Panc1 (cell line): Measurements from ENCODE around the gene LIN9. TPM values are rescaled to one million over a fixed set of nuclear protein-coding genes. Genes with fewer than 3 reads are reported as not detected.
"Not testable (repeated sequence)": the region's sequence is repeated elsewhere in the genome, so short reads cannot be mapped to it uniquely, and the experiment has no call there.

Source experiments
- ATAC-seq: fragments of 200-7000 bp; cut with Tn5 transposase; 2 replicates; pipeline ENCODE4 v1.9.1; 2020; ENCODE audit warnings: mild to moderate bottlenecking, moderate library complexity
- BruUV-seq: library from RNA; stranded (reverse); fragments of 400-500 nt; replicated peaks from 2 replicates; lab custom pipeline; 2021; lab: Mats Ljungman, UMichigan
- CTCF ChIA-PET: fragments of 300-600 bp; sonication (Branson Sonifier 250); formaldehyde crosslinking; loops from one replicate; lab custom pipeline; 2022; ENCODE audit warnings: antibody characterized with exemption; lab: Charles Lee
- POLR2A ChIA-PET: fragments of 300-600 bp; sonication (Branson Sonifier 250); formaldehyde crosslinking; loops from one replicate; lab custom pipeline; 2022; ENCODE audit warnings: antibody characterized with exemption; lab: Charles Lee
- DNase-seq: peaks from one replicate; pipeline ENCODE4 v3.0.0-alpha.2; 2010; ENCODE audit warnings: low read depth, low spot score
- H3K27ac ChIP-seq: 2 replicates; pipeline ENCODE4 v1.5.1; 2011; ENCODE audit warnings: mild to moderate bottlenecking, low read length, inconsistent platforms
- H3K27me3 ChIP-seq: fragments of 200-500 bp; sonication (Bioruptor generic); 2 replicates; pipeline ENCODE4 v1.6.0; 2014; ENCODE audit warnings: low read length, inconsistent platforms; ENCODE audit not compliant: control insufficient read depth, insufficient read depth
- H3K36me3 ChIP-seq: fragments of 200-500 bp; sonication (Bioruptor generic); 2 replicates; pipeline ENCODE4 v1.5.1; 2014; ENCODE audit warnings: inconsistent platforms, mild to moderate bottlenecking, low read length, moderate library complexity; ENCODE audit not compliant: control insufficient read depth, insufficient read depth
- H3K4me1 ChIP-seq: 2 replicates; pipeline ENCODE4 v1.5.1; 2011; ENCODE audit warnings: inconsistent platforms, mild to moderate bottlenecking, low read length, moderate library complexity; ENCODE audit not compliant: control insufficient read depth, insufficient read depth
- H3K4me3 ChIP-seq, 2 experiments: 2 replicates each; pipeline ENCODE4 v1.5.1; 2011 to 2012; ENCODE audit warnings: low read depth in 2 of 2, low read length in 2 of 2, mild to moderate bottlenecking in 2 of 2, inconsistent platforms in 1 of 2, moderate library complexity in 1 of 2
- H3K9me3 ChIP-seq: fragments of 200-500 bp; sonication (Bioruptor generic); 2 replicates; pipeline ENCODE4 v1.5.1; 2014; ENCODE audit warnings: low read depth, mild to moderate bottlenecking, inconsistent platforms, low read length, moderate library complexity; ENCODE audit not compliant: control insufficient read depth, insufficient read depth
- CTCF ChIP-seq: fragments of 450-650 bp; IDR thresholded peaks from 2 replicates; pipeline ENCODE4 v1.5.1; 2017; ENCODE audit warnings: mild to moderate bottlenecking
- POLR2AphosphoS5 ChIP-seq: IDR thresholded peaks from 2 replicates; pipeline ENCODE4 v1.6.1; 2012; ENCODE audit warnings: mild to moderate bottlenecking, low read depth, low read length, moderate library complexity
- REST ChIP-seq, 2 experiments: IDR thresholded peaks; 2 replicates each; pipeline ENCODE4 v1.6.1; 2011 to 2012; ENCODE audit warnings: low read depth in 2 of 2, control low read depth in 1 of 2, low read length in 1 of 2, mild to moderate bottlenecking in 1 of 2, moderate library complexity in 1 of 2; ENCODE audit not compliant: insufficient read depth in 1 of 2
- SIN3A ChIP-seq: IDR thresholded peaks from 2 replicates; pipeline ENCODE4 v1.6.1; 2012; ENCODE audit warnings: low read depth, mild to moderate bottlenecking, low read length, moderate library complexity, borderline replicate concordance; ENCODE audit not compliant: insufficient read depth
- TCF7L2 ChIP-seq: IDR thresholded peaks from 2 replicates; pipeline ENCODE4 v1.6.1; 2011; ENCODE audit warnings: mild to moderate bottlenecking, low read depth, low read length, inconsistent platforms
- in situ Hi-C: cut with HindIII; loops from 2 replicates; pipeline ENCODE4 v1.10.0; 2016; ENCODE audit warnings: low sequenced_read_pairs, low pct_unique_long_range_greater_than_20kb
- intact Hi-C: fragments of 100-400 bp; cut with micrococcal nuclease; formaldehyde crosslinking; loops from one replicate; pipeline ENCODE4 v1.10.0; 2022; ENCODE audit not compliant: unreplicated experiment
- total RNA-seq: library from RNA; stranded (reverse); gene quantifications from one replicate; pipeline ENCODE4 v1.2.1, GENCODE V29; 2021; ENCODE audit not compliant: unreplicated experiment

LIN9 gene
- total RNA-seq, 1 experiment from 2014 or later: 11.4 TPM

- DNase-seq (no peak), ATAC-seq (no peak)
- intact Hi-C loops: no loop called here
- H3K27me3 ChIP-seq: no peaks in the 10 kb centered on the region
- in situ Hi-C loops: no loop called here
- H3K4me1 ChIP-seq: no peaks in the 10 kb centered on the region
- no peak overlapping the region for H3K4me3 ChIP-seq
- H3K9me3 ChIP-seq: no peaks in the 10 kb centered on the region
- ChIA-PET CTCF (interaction anchor here (0.7 kb wide), 1 partner anchor 15 kb away, joined by 4 read pairs; no protein-coding TSS in a partner anchor), POLR2A (interaction anchor here (0.6 kb wide), 1 partner anchor 27 kb away, joined by 3 read pairs; no protein-coding TSS in a partner anchor)
- TF ChIP-seq TCF7L2 (no peak), POLR2AphosphoS5 (no peak), REST (IDR thresholded peaks at IDR 0.05; ENCODE audit: insufficient read depth in 1 of 2, low read depth in 2 of 2, low read length in 1 of 2) (no peak), SIN3A (no peak), CTCF (no peak)
- no peaks in the 10 kb centered on the region for H3K36me3 ChIP-seq
- BruUV-seq: no TSS peak
- H3K27ac ChIP-seq: no peak overlapping the region
Measured at GRCh38 chr1:226203240-226203639, 105.7 kb downstream of the LIN9 start.

- POLR2A ChIA-PET: interaction anchor here (0.6 kb wide), 1 partner anchor 27 kb away, joined by 3 read pairs; no protein-coding TSS in a partner anchor
- H3K27ac ChIP-seq, H3K4me1 ChIP-seq, in situ Hi-C loops, H3K9me3 ChIP-seq, H3K4me3 ChIP-seq, H3K27me3 ChIP-seq, BruUV-seq, DNase-seq, intact Hi-C loops, ATAC-seq, H3K36me3 ChIP-seq: not testable (repeated sequence)
- CTCF ChIA-PET: interaction anchor here (0.7 kb wide), 1 partner anchor 16 kb away, joined by 4 read pairs; no protein-coding TSS in a partner anchor
Measured at GRCh38 chr1:226202666-226203065, 106.3 kb downstream of the LIN9 start.

GRCh38 chr1:226202246-226202645 lies 106.7 kb downstream of the LIN9 start:
- intact Hi-C loops: no loop called here
- in situ Hi-C loops: no loop called here
- ATAC-seq (no peak), DNase-seq (no peak)
- POLR2A ChIA-PET: no interaction called here
- Histone ChIP-seq H3K27ac (no peak overlapping the region), H3K4me1 (no peaks in the 10 kb centered on the region), H3K9me3 (no peaks in the 10 kb centered on the region), H3K27me3 (no peaks in the 10 kb centered on the region), H3K36me3 (no peaks in the 10 kb centered on the region), H3K4me3 (no peak overlapping the region)
- CTCF ChIA-PET: no interaction called here
- TF ChIP-seq SIN3A: no peak
- TF ChIP-seq REST (IDR thresholded peaks at IDR 0.05; ENCODE audit: insufficient read depth in 1 of 2, low read depth in 2 of 2, low read length in 1 of 2): no peak
- no peak for TF ChIP-seq CTCF
- no peak for TF ChIP-seq POLR2AphosphoS5
- TF ChIP-seq TCF7L2: no peak
- no TSS peak for BruUV-seq
